ENCODE measurements around the gene GOLGA6L10. TPM values are rescaled to one million over a fixed set of nuclear protein-coding genes. Genes with fewer than 3 reads are reported as not detected.
"Not testable (repeated sequence)": the region's sequence is repeated elsewhere in the genome, so short reads cannot be mapped to it uniquely, and the experiment has no call there.

Gene GOLGA6L10
- total and polyA plus RNA-seq, 4 donors = 0.15 to 0.67 (median 0.37) TPM

GRCh38 chr15:82313446-82313845 lies 35.8 kb downstream of the GOLGA6L10 start (continued):
- TF ChIP-seq REST (IDR thresholded peaks at IDR 0.05) = no peak
- TF ChIP-seq HNF4A (conservative IDR thresholded peaks at IDR 0.05) = no peak
- TF ChIP-seq MAX (IDR thresholded peaks at IDR 0.05) = no peak
- no peak for TF ChIP-seq HNF4G (IDR thresholded peaks at IDR 0.05)
- TF ChIP-seq FOXA1 (IDR thresholded peaks at IDR 0.05) = no peak

- TF ChIP-seq NR2F2 (IDR thresholded peaks at IDR 0.05) (no peak), RXRA (IDR thresholded peaks at IDR 0.05) (no peak), ATF3 (IDR thresholded peaks at IDR 0.05) (no peak), ZBTB33 (IDR thresholded peaks at IDR 0.05) (no peak), FOXA1 (IDR thresholded peaks at IDR 0.05) (no peak), REST (IDR thresholded peaks at IDR 0.05) (no peak), GABPA (IDR thresholded peaks at IDR 0.05 in 1 of 2, conservative IDR thresholded peaks at IDR 0.05 in 1 of 2) (no peak)
- no peak overlapping the region for H3K4me3 ChIP-seq (ENCODE audit: low read depth in 1 of 3, low read length in 3 of 3)
- H3K27me3 ChIP-seq (ENCODE audit: control insufficient read depth in 4 of 4, insufficient read depth in 4 of 4, low read length in 3 of 4) = no peaks in the 10 kb centered on the region
- H3K4me1 ChIP-seq (ENCODE audit: control insufficient read depth in 4 of 4, insufficient read depth in 4 of 4, low read length in 3 of 4) = no peaks in the 10 kb centered on the region
- no peak overlapping the region for H3K9ac ChIP-seq (ENCODE audit: low read depth in 1 of 2, low read length in 2 of 2)
- no peak for DNase-seq (ENCODE audit: low spot score)
- H3K9me3 ChIP-seq (ENCODE audit: control insufficient read depth in 4 of 4, low read length in 3 of 4) = no peaks in the 10 kb centered on the region
- WGBS = 82% methylated on average over 8 of the region's 8 CpGs
- H3K36me3 ChIP-seq (ENCODE audit: control insufficient read depth in 4 of 4, insufficient read depth in 3 of 4, low read depth in 1 of 4, low read length in 3 of 4) = no peaks in the 10 kb centered on the region
- no peak overlapping the region for H3K27ac ChIP-seq (ENCODE audit: low read depth in 1 of 2, low read length in 2 of 2)
These were observed 36.5 kb downstream of the GOLGA6L10 start for GRCh38 chr15:82312586-82313349.

- H3K9ac ChIP-seq (ENCODE audit: low read depth in 1 of 2, low read length in 2 of 2); H3K4me3 ChIP-seq (ENCODE audit: low read depth in 1 of 3, low read length in 3 of 3); H3K9me3 ChIP-seq (ENCODE audit: control insufficient read depth in 4 of 4, low read length in 3 of 4); H3K4me1 ChIP-seq (ENCODE audit: control insufficient read depth in 4 of 4, insufficient read depth in 4 of 4, low read length in 3 of 4); H3K36me3 ChIP-seq (ENCODE audit: control insufficient read depth in 4 of 4, insufficient read depth in 3 of 4, low read depth in 1 of 4, low read length in 3 of 4); H3K27me3 ChIP-seq (ENCODE audit: control insufficient read depth in 4 of 4, insufficient read depth in 4 of 4, low read length in 3 of 4); DNase-seq (ENCODE audit: low spot score); H3K27ac ChIP-seq (ENCODE audit: low read depth in 1 of 2, low read length in 2 of 2): not testable (repeated sequence)
- 85% methylated on average over 4 of the region's 5 CpGs for WGBS
These were observed 38.0 kb downstream of the GOLGA6L10 start for GRCh38 chr15:82311321-82311720.
